Endothelial cell of umbilical vein (primary cell): ENCODE data around the gene RFX2. TPM values are rescaled to one million over a fixed set of nuclear protein-coding genes. Genes with fewer than 3 reads are reported as not detected.

Experiments
- BruUV-seq: library from RNA; stranded (reverse); fragments of 400-500 nt; replicated peaks from 2 replicates; lab custom pipeline; 2021; lab: Mats Ljungman, UMichigan
- CTCF ChIA-PET: fragments of 300-600, 350-600 bp; sonication (Branson Sonifier 250); formaldehyde crosslinking; loops from one replicate; lab custom pipeline; 2021; ENCODE audit warnings: antibody characterized with exemption, inconsistent platforms; lab: Charles Lee
- POLR2A ChIA-PET: fragments of 300-600, 350-600 bp; sonication (Branson Sonifier 250); formaldehyde crosslinking; loops from one replicate; lab custom pipeline; 2021; ENCODE audit warnings: antibody characterized with exemption, inconsistent platforms; lab: Charles Lee
- DNase-seq: peaks from one replicate; pipeline ENCODE4 v3.0.0-alpha.2; 2011; ENCODE audit warnings: low read depth, low spot score
- FAIRE-seq: peaks from 2 replicates; lab custom pipeline; 2011; peaks lifted over from hg19 to GRCh38; lab: Jason Lieb, UNC
- H2AFZ ChIP-seq: 2 replicates; pipeline ENCODE4 v1.6.0; 2012; ENCODE audit warnings: low read depth, low read length, control low read depth, inconsistent platforms
- H3K27ac ChIP-seq: 2 replicates; pipeline ENCODE4 v1.5.1; 2011; ENCODE audit warnings: low read depth, mild to moderate bottlenecking, control low read depth, low read length, moderate library complexity; ENCODE audit not compliant: insufficient read depth
- H3K27me3 ChIP-seq, 2 experiments: 2 replicates each; pipeline versions ENCODE4 v1.6.0 to v1.6.1; 2011; ENCODE audit warnings: low read length in 2 of 2, mixed read lengths in 1 of 2; ENCODE audit not compliant: control insufficient read depth in 2 of 2, insufficient read depth in 2 of 2
- H3K36me3 ChIP-seq, 2 experiments: 2 replicates in 1 of 2; 3 replicates in 1 of 2; pipeline ENCODE4 v1.5.1; 2011; ENCODE audit warnings: low read length in 2 of 2, mild to moderate bottlenecking in 1 of 2, moderate library complexity in 1 of 2; ENCODE audit not compliant: control insufficient read depth in 2 of 2, insufficient read depth in 2 of 2; ENCODE audit errors: extremely low read depth in 1 of 2
- H3K4me1 ChIP-seq: 3 replicates; pipeline ENCODE4 v1.5.1; 2011; ENCODE audit warnings: mild to moderate bottlenecking, low read length; ENCODE audit not compliant: control insufficient read depth, insufficient read depth; ENCODE audit errors: extremely low read depth
- H3K4me2 ChIP-seq: 2 replicates; pipeline ENCODE4 v1.6.1; 2011; ENCODE audit warnings: low read length, control low read depth, mixed read lengths; ENCODE audit not compliant: insufficient read depth
- H3K4me3 ChIP-seq, 3 experiments: fragments of 200-600 bp in 1 of 3; sonication (generic), shearing (Covaris generic) in 1 of 3; replicated peaks in 1 of 3; 2 replicates each; pipeline ENCODE4 v1.5.1; 2011 to 2016; ENCODE audit warnings: control low read depth in 3 of 3, low read length in 3 of 3, mild to moderate bottlenecking in 2 of 3, inconsistent platforms in 1 of 3, low read depth in 1 of 3, moderate library complexity in 1 of 3; ENCODE audit not compliant: insufficient read depth in 1 of 3
- H3K79me2 ChIP-seq: 2 replicates; pipeline ENCODE4 v1.6.0; 2012; ENCODE audit warnings: low read length, inconsistent platforms; ENCODE audit not compliant: control insufficient read depth, insufficient read depth
- H3K9ac ChIP-seq: replicated peaks from 2 replicates; pipeline ENCODE3; 2011; ENCODE audit warnings: low read length, control low read depth; ENCODE audit not compliant: insufficient read depth; ENCODE audit errors: extremely low read depth
- H3K9me1 ChIP-seq: replicated peaks from 3 replicates; pipeline ENCODE4 v1.6.0; 2011; ENCODE audit warnings: mild to moderate bottlenecking, low read length; ENCODE audit not compliant: control insufficient read depth, insufficient read depth; ENCODE audit errors: extremely low read depth
- H3K9me3 ChIP-seq: replicated peaks from 2 replicates; pipeline ENCODE4 v1.5.1; 2012; ENCODE audit warnings: low read length, inconsistent platforms; ENCODE audit not compliant: control insufficient read depth, insufficient read depth
- H4K20me1 ChIP-seq: replicated peaks from 2 replicates; pipeline ENCODE3; 2011; ENCODE audit warnings: mild to moderate bottlenecking, low read length; ENCODE audit not compliant: control insufficient read depth, insufficient read depth; ENCODE audit errors: extremely low read depth
- CTCF ChIP-seq, 2 donors: IDR thresholded peaks; 1 replicate in 1 of 2; 2 replicates in 1 of 2; pipeline ENCODE4 v1.5.1; 2011; ENCODE audit warnings: low read length in 2 of 2, mild to moderate bottlenecking in 2 of 2, moderate library complexity in 2 of 2, control low read depth in 1 of 2, inconsistent platforms in 1 of 2, low read depth in 1 of 2; ENCODE audit not compliant: insufficient read depth in 1 of 2; ENCODE audit errors: extremely low read depth in 1 of 2
- EZH2 ChIP-seq: IDR thresholded peaks from 2 replicates; pipeline ENCODE4 v1.6.1; 2012; ENCODE audit warnings: borderline replicate concordance, low read depth, mild to moderate bottlenecking, moderate library complexity, low read length, inconsistent platforms; ENCODE audit not compliant: severe bottlenecking
- FOS ChIP-seq: IDR thresholded peaks from 2 replicates; pipeline ENCODE4 v1.6.1; 2011; ENCODE audit warnings: mild to moderate bottlenecking, low read length, moderate library complexity, borderline replicate concordance; ENCODE audit not compliant: insufficient read depth
- GATA2 ChIP-seq: IDR thresholded peaks from 2 replicates; pipeline ENCODE4 v1.7.0; 2011; ENCODE audit warnings: low read depth, mild to moderate bottlenecking, moderate library complexity, mixed read lengths, low read length; ENCODE audit not compliant: insufficient read length, insufficient read depth
- JUN ChIP-seq: IDR thresholded peaks from 2 replicates; pipeline ENCODE4 v1.6.1; 2011; ENCODE audit warnings: borderline replicate concordance, low read depth; ENCODE audit not compliant: insufficient read length, insufficient read depth
- MAX ChIP-seq: IDR thresholded peaks from 2 replicates; pipeline ENCODE4 v1.6.1; 2011; ENCODE audit not compliant: insufficient read depth, insufficient read length
- MYC ChIP-seq: IDR thresholded peaks from one replicate; pipeline ENCODE4 v1.6.1; 2011; ENCODE audit warnings: mild to moderate bottlenecking, low read depth, low read length
- POLR2A ChIP-seq: IDR thresholded peaks from 2 replicates; pipeline ENCODE4 v1.6.1; 2012; ENCODE audit warnings: low read depth, mild to moderate bottlenecking, control low read depth, low read length
- POLR2AphosphoS5 ChIP-seq: IDR thresholded peaks from 2 replicates; pipeline ENCODE4 v1.6.1; 2012; ENCODE audit warnings: low read depth, mild to moderate bottlenecking, control low read depth, low read length, moderate library complexity; ENCODE audit not compliant: insufficient read depth
- dilution Hi-C: fragments of 300-500 bp; cut with MboI; formaldehyde crosslinking; loops from one replicate; pipeline ENCODE4 v1.15.0; 2019; ENCODE audit warnings: low sequenced_read_pairs; ENCODE audit not compliant: extremely low pct_ligation_motif_present
- intact Hi-C: fragments of 100-400 bp; cut with micrococcal nuclease; formaldehyde crosslinking; loops from one replicate; pipeline ENCODE4 v1.10.0; 2022
- polyA plus RNA-seq, 4 experiments: library from polyadenylated mRNA; depleted of rRNA in 3 of 4; stranded (reverse) in 3 of 4; unstranded in 1 of 4; fragments of >200 nt; gene quantifications; 2 replicates each; pipeline versions ENCODE4 v1.2.1 to v1.2.3, GENCODE V29; 2011 to 2012; ENCODE audit warnings: missing spikeins in 1 of 4
- total RNA-seq: library from RNA; stranded (reverse); gene quantifications from 2 replicates; pipeline ENCODE4 v1.2.3, GENCODE V29; 2021

Gene RFX2
- total and polyA plus RNA-seq, 2 donors (not counting 3 experiments of a cell fraction or from before 2014, with no cell fraction given): 16.1 to 19.0 TPM

GRCh38 chr19:5966941-5967340 is 143.4 kb downstream of the RFX2 start:
- FAIRE-seq (no peak), DNase-seq (no peak)
- H4K20me1 ChIP-seq: no peaks in the 10 kb centered on the region
- intact Hi-C loops: no loop called here
- no peak overlapping the region for H2AFZ ChIP-seq
- no peaks in the 10 kb centered on the region for H3K9me1 ChIP-seq
- peaks cover 26% of the 10 kb centered on the region for H3K4me1 ChIP-seq
- dilution Hi-C loops: no loop called here
- H3K4me2 ChIP-seq: no peak overlapping the region
- H3K27me3 ChIP-seq: no peaks in the 10 kb centered on the region
- CTCF ChIA-PET: interaction anchor here (1.6 to 5.2 kb wide), 7 partner anchors 11 to 163 kb away, joined by 4 to 134 read pairs (median 28); partner anchors contain the start of gene RANBP3
- H3K36me3 ChIP-seq: peaks cover 0 to 3% of the 10 kb centered on the region in 2 experiments
- no peaks in the 10 kb centered on the region for H3K9me3 ChIP-seq
- H3K9ac ChIP-seq: no peak overlapping the region
- H3K79me2 ChIP-seq: peaks cover 93% of the 10 kb centered on the region
- H3K27ac ChIP-seq: no peak overlapping the region
- TF ChIP-seq EZH2 (no peak), POLR2A (no peak), GATA2 (no peak), JUN (no peak), MYC (no peak), POLR2AphosphoS5 (no peak), CTCF (IDR thresholded peaks at IDR 0.05; ENCODE audit: extremely low read depth in 1 of 2, insufficient read depth in 1 of 2, low read depth in 1 of 2, low read length in 2 of 2) (no peak), FOS (no peak), MAX (no peak)
- H3K4me3 ChIP-seq: no peak overlapping the region
- POLR2A ChIA-PET: no interaction called here
- BruUV-seq: no TSS peak
